ENCODE measurements around the gene ACTMAP. TPM values are rescaled to one million over a fixed set of nuclear protein-coding genes. Genes with fewer than 3 reads are reported as not detected.
A peak's percentile ranks its signal among the peaks of the same experiment; 100 is the strongest.

Gene ACTMAP
- total and polyA plus RNA-seq, 9 of the 15 experiments (the other 6 are each of a cell fraction or from before 2014, with no cell fraction given) = 1.7 to 16.6 (median 4.9) TPM

DNA sequence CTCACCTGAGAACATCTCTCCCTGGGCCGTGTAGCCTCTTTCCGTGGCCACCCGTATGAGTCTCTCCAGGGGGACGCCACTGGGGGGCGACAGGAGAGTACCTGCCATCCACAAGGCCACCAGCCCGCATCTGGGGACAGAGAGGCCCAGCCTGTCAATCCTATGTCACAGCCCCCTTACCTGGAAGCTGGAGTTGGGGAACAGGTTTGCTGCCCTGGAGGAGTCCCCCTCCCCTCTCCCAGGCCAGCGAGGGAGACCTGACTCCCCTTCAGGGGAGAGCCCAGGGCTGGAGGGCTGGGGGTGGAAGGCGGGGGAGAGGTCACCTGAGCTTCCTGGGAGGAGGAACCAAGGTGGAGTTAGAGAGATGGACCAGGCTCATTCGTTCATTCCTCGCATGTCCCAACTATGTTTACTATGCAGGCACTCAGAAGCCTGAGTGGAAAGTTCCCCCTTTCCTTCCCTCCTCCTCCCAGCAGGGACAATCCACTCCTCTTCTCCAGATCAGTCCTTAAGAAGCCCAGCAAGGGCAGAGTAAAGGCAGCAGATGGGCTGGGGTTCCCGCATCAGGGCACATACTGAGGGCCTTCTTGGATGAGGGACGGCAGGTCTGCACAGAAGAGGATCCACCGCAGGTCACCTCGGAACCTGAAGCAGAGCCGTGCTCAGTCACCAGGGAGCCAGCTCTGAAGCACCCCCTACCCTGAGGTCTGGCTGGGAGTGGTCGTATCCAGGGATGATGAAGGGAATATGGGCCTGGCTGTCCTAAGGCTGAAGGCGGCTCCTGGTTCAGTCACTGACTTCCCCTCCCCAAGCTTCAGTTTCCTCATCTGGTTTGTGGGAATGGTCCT, 5.5 kb downstream of the ACTMAP start:
- H3K4me2 ChIP-seq (ENCODE audit: insufficient read depth, low read length) = no peak overlapping the region
- ATAC-seq (peak; percentile 75), FAIRE-seq (no peak), DNase-seq (ENCODE audit: extremely low read depth in 1 of 4, low spot score in 3 of 4) (peak; percentile 42 to 64 (median 56))
- peaks cover 21% of the 10 kb centered on the region for H3K79me2 ChIP-seq (ENCODE audit: control insufficient read depth, insufficient read depth, low read length)
- peaks cover 13 to 52% of the 10 kb centered on the region in 2 experiments for H3K4me1 ChIP-seq (replicated peaks in 1 of 2; ENCODE audit: control insufficient read depth in 2 of 2, insufficient read depth in 2 of 2, low read length in 2 of 2)
- CTCF ChIA-PET (ENCODE audit: low intra/inter-chr PET ratio) = no interaction called here
- 0 out of 2 replicates have a peak, but pooled peaks cover 3% of the 10 kb centered on the region for H4K20me1 ChIP-seq (replicated peaks; ENCODE audit: control insufficient read depth, insufficient read depth, low read length)
- H3K36me3 ChIP-seq (ENCODE audit: control insufficient read depth, insufficient read depth, low read length) = peaks cover 7% of the 10 kb centered on the region; the same call in 2 of the 3 replicates
- no peak overlapping the region for H2AFZ ChIP-seq (ENCODE audit: low read depth, low read length)
- in situ Hi-C loops (cut with MboI) (no loop called here), intact Hi-C loops (cut with micrococcal nuclease) (loop anchor here (5.0 kb wide), 1 partner anchor 82 kb away; no protein-coding TSS in a partner anchor)
- no peaks in the 10 kb centered on the region for H3K9me3 ChIP-seq (replicated peaks; ENCODE audit: control insufficient read depth, insufficient read depth, low read depth, low read length)
- BruUV-seq (replicated peaks) = no TSS peak
- peak overlapping the region in 1 of 2 experiments; percentile 85; a peak in 2 of 4 replicates for H3K9ac ChIP-seq (ENCODE audit: insufficient read depth in 1 of 2, low read depth in 2 of 2, low read length in 2 of 2)
- H3K9me1 ChIP-seq (ENCODE audit: control insufficient read depth, insufficient read depth, low read length) = no peaks in the 10 kb centered on the region
- no peak overlapping the region for H3K4me3 ChIP-seq
- POLR2A ChIA-PET = interaction anchor here (0.7 to 1.8 kb wide), 6 partner anchors 9 to 24 kb away, joined by 3 to 6 read pairs (median 3); no protein-coding TSS in a partner anchor
- no peaks in the 10 kb centered on the region for H3K27me3 ChIP-seq (ENCODE audit: control insufficient read depth in 2 of 2, insufficient read depth in 2 of 2, low read length in 2 of 2)
- 54% methylated on average over 15 of the region's 17 CpGs for WGBS (ENCODE audit: insufficient coverage, low coverage, missing lambda C conversion rate)
- no peak overlapping the region for H3K27ac ChIP-seq (ENCODE audit: extremely low read depth, low read depth, low read length)
- TF ChIP-seq, protein P1, sequence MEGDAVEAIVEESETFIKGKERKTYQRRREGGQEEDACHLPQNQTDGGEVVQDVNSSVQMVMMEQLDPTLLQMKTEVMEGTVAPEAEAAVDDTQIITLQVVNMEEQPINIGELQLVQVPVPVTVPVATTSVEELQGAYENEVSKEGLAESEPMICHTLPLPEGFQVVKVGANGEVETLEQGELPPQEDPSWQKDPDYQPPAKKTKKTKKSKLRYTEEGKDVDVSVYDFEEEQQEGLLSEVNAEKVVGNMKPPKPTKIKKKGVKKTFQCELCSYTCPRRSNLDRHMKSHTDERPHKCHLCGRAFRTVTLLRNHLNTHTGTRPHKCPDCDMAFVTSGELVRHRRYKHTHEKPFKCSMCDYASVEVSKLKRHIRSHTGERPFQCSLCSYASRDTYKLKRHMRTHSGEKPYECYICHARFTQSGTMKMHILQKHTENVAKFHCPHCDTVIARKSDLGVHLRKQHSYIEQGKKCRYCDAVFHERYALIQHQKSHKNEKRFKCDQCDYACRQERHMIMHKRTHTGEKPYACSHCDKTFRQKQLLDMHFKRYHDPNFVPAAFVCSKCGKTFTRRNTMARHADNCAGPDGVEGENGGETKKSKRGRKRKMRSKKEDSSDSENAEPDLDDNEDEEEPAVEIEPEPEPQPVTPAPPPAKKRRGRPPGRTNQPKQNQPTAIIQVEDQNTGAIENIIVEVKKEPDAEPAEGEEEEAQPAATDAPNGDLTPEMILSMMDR (IDR thresholded peaks at IDR 0.05 in 2 of 3, conservative IDR thresholded peaks at IDR 0.05 in 1 of 3; ENCODE audit: insufficient read depth in 2 of 3, low read depth in 1 of 3, low read length in 3 of 3) = peak; percentile 55 to 57 (median 56)
- TF ChIP-seq, protein P2, sequence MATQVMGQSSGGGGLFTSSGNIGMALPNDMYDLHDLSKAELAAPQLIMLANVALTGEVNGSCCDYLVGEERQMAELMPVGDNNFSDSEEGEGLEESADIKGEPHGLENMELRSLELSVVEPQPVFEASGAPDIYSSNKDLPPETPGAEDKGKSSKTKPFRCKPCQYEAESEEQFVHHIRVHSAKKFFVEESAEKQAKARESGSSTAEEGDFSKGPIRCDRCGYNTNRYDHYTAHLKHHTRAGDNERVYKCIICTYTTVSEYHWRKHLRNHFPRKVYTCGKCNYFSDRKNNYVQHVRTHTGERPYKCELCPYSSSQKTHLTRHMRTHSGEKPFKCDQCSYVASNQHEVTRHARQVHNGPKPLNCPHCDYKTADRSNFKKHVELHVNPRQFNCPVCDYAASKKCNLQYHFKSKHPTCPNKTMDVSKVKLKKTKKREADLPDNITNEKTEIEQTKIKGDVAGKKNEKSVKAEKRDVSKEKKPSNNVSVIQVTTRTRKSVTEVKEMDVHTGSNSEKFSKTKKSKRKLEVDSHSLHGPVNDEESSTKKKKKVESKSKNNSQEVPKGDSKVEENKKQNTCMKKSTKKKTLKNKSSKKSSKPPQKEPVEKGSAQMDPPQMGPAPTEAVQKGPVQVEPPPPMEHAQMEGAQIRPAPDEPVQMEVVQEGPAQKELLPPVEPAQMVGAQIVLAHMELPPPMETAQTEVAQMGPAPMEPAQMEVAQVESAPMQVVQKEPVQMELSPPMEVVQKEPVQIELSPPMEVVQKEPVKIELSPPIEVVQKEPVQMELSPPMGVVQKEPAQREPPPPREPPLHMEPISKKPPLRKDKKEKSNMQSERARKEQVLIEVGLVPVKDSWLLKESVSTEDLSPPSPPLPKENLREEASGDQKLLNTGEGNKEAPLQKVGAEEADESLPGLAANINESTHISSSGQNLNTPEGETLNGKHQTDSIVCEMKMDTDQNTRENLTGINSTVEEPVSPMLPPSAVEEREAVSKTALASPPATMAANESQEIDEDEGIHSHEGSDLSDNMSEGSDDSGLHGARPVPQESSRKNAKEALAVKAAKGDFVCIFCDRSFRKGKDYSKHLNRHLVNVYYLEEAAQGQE (IDR thresholded peaks at IDR 0.05; ENCODE audit: borderline replicate concordance) = peak; percentile 27; the same call in 1 of the 2 replicates
- TF ChIP-seq, protein P2 (CRISPR knock-in tag; IDR thresholded peaks at IDR 0.05; ENCODE audit: low read depth) = no peak
- TF ChIP-seq XRCC3 (IDR thresholded peaks at IDR 0.05) (no peak), ARID2 (IDR thresholded peaks at IDR 0.05) (no peak), RAD21 (CRISPR knock-in tag; conservative IDR thresholded peaks at IDR 0.05 in 1 of 2, IDR thresholded peaks at IDR 0.05 in 1 of 2) (peak in 1 of 2 experiments; percentile 54; a peak in 3 of 4 replicates), CTBP1 (IDR thresholded peaks at IDR 0.05; ENCODE audit: borderline replicate concordance) (peak; percentile 64)
- TF ChIP-seq, protein P3, sequence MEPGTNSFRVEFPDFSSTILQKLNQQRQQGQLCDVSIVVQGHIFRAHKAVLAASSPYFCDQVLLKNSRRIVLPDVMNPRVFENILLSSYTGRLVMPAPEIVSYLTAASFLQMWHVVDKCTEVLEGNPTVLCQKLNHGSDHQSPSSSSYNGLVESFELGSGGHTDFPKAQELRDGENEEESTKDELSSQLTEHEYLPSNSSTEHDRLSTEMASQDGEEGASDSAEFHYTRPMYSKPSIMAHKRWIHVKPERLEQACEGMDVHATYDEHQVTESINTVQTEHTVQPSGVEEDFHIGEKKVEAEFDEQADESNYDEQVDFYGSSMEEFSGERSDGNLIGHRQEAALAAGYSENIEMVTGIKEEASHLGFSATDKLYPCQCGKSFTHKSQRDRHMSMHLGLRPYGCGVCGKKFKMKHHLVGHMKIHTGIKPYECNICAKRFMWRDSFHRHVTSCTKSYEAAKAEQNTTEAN (CRISPR knock-in tag; IDR thresholded peaks at IDR 0.05) = no peak

Measured in K562 (cell line).